Measurements from ENCODE around the gene GPR173. TPM values are rescaled to one million over a fixed set of nuclear protein-coding genes. Genes with fewer than 3 reads are reported as not detected.

The GPR173 gene, protein sequence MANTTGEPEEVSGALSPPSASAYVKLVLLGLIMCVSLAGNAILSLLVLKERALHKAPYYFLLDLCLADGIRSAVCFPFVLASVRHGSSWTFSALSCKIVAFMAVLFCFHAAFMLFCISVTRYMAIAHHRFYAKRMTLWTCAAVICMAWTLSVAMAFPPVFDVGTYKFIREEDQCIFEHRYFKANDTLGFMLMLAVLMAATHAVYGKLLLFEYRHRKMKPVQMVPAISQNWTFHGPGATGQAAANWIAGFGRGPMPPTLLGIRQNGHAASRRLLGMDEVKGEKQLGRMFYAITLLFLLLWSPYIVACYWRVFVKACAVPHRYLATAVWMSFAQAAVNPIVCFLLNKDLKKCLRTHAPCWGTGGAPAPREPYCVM
- 26.3 TPM for total RNA-seq

DNA sequence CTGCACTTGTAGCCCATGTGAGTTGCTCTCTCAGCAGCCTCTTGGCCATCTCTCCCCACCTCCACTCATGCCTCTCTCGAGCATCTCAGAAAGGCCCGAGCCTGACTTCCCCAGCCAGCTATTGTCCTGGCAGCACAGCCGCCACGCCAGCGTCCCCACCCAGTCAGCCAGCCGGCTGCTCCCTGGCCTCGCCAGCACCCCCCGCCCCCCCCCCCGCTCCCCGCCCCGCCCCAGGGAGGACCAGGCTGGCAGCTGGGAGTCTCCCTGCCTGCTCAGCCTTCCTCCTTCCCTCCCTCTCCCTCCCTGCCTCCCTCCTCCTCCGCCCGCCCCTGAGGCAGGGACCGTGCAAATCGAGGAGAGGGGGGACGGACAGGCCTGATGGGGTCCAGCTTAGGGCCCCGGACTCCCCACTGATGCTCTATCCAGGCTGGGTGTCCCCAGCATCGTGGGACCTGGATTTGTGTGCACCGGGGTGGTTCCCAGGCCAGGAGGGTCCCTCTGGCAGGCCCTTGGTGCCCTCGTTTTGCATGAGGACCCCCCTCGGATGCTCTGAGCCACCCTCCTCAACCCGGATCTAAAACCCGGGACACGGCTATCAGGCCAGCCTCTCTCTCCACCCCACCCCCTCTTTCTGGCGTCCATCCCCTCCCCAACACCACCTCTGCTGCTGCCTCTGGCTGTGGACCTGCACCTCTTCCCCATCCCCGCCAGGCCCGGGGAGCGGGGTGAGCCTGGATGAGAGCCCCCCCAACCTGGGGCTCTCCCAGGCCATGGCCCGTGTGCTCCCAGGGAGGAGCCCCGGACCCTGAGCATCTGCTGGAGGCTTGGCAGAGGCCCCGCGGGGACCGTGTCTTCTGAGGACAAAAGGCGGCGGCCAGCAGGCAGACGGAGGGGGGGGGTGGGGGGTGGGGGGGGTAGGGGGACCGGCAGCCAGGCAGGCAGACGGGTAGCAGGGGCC lies at the start of gene GPR173:
GPR173 (plus strand) TSS at position 621 of the 958 bp plus-strand sequence. CDS start 27,833 bp downstream, outside the sequence.

DNA sequence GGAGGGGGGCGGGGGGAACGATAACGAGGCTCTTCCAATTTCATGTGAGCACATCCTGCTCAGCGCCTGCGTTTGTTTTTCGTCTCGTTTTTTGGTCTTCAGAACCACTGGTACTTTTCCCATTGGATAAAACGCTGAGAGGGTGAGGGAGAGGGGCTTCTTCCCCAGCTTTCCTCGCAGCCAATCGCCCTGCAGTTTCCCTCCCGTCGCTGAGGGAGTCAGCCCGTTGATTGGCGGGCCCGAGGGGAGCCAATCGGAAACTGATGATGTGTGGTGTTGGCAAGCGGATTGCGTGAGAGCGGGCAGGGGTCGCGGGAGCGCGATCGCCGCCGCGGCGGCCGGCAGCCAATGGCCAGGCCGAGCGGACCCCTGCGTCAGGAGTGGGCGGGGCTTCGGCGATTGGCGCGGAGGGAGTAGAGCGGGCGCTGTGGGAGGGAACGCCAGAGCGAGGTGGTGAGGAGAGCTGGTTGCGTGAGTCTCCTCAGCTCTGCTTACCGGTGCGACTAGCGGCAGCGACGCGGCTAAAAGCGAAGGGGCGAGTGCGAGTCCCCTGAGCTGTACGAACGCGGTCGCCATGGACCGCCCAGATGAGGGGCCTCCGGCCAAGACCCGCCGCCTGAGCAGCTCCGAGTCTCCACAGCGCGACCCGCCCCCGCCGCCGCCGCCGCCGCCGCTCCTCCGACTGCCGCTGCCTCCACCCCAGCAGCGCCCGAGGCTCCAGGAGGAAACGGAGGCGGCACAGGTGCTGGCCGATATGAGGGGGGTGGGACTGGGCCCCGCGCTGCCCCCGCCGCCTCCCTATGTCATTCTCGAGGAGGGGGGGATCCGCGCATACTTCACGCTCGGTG lies 33.6 kb downstream of the GPR173 start, which contains the start of gene TSPYL2:
TSPYL2 (plus strand) TSS at position 443 of the 848 bp plus-strand sequence; CDS start at position 575, 132 bp downstream.

DNA sequence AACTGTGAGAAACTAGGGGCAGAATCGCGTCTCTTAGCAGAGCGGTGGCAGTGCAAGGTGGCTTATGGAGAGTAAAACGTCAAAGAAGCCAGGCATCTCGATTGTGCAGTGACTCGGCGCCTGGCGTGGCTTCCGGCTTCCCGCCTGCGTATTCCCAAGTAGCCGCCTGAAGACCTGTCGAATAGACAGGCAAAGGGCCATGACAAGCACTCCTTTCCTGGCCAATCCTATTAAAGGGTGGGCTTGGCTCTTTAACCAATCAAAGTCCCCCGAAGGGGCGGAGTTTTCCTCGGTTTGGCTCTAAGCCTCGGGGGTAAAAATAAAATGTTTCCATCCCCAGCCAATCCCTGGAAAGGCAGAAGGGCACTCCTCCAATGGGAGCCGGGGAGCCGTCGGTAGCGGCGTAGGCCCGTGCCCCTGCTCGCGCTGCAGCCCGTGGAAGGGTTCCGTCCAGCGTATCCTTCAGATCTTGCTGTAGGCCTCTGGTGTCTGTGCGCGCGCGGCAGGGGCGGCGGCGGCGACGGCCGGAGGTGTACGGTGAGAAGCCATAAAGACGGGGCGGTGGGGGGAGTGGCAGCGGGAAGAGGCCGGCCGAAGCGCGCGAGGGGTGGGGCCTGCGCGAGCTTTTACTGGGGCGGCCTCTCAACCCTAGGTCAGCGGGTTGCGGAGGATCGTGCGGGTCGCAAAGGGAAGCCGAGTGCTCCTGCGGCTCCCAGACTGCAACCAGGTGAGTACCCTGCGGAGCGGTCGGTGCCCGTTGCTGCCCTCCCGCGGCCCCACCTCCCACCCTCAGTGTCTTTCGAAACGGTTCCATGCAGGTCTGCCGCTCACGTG lies 45.4 kb downstream of the GPR173 start, which contains the start of gene KANTR:
KANTR (plus strand) TSS at position 395 of the 834 bp plus-strand sequence. CDS start 30,131 bp downstream, outside the sequence.

Other genes starting within 250 kb of the GPR173 start
- gene XAGE5, start 237.5 kb upstream of the GPR173 start, total RNA-seq, result not detected
- not detected for gene XAGE3, start 180.7 kb upstream of the GPR173 start, total RNA-seq
- gene FAM156B, start 151.5 kb upstream of the GPR173 start, total RNA-seq, result 33.8 TPM
- 53.8 TPM for gene FAM156A, start 90.3 kb upstream of the GPR173 start, total RNA-seq
- 37.1 TPM for gene TSPYL2, start 33.6 kb downstream of the GPR173 start, total RNA-seq
- 50.6 TPM for gene KANTR, start 45.4 kb downstream of the GPR173 start, total RNA-seq
- 205 TPM for gene KDM5C, start 176.4 kb downstream of the GPR173 start, total RNA-seq
- gene IQSEC2, start 232.8 kb downstream of the GPR173 start, total RNA-seq, result 8.9 TPM

Measured in camera-type eye (tissue), 1 donor.